HG03342 (cell line): Measurements from ENCODE around the gene HBEGF.
"Not testable (repeated sequence)": the region's sequence is repeated elsewhere in the genome, so short reads cannot be mapped to it uniquely, and the experiment has no call there.

Source experiments
- ATAC-seq: cut with Tn5 transposase; IDR thresholded peaks from one replicate; pipeline ENCODE4 v1.9.1; 2021; ENCODE audit warnings: mild to moderate bottlenecking, moderate library complexity; ENCODE audit not compliant: unreplicated experiment

HBEGF gene

GRCh38 chr5:140361901-140362300, 15.5 kb upstream of the HBEGF start:
- ATAC-seq: no peak

- ATAC-seq: no peak
Observed at GRCh38 chr5:140360681-140361479, 14.5 kb upstream of the HBEGF start.

GRCh38 chr5:140360101-140360500, 13.7 kb upstream of the HBEGF start, which contains the start of gene SLC4A9:
Gene SLC4A9 (plus strand): TSS chr5:140360194. CDS start chr5:140360237, 43 bp downstream.
- ATAC-seq: no peak

- no peak for ATAC-seq
Observed at GRCh38 chr5:140358738-140359310, 12.4 kb upstream of the HBEGF start.

- peak; percentile 96 for ATAC-seq
Observed at GRCh38 chr5:140357726-140358093, 11.3 kb upstream of the HBEGF start.

- ATAC-seq: peak; percentile 20
Observed at GRCh38 chr5:140356853-140357725, 10.7 kb upstream of the HBEGF start.

GRCh38 chr5:140355546-140355945, 9.1 kb upstream of the HBEGF start:
- ATAC-seq: no peak

GRCh38 chr5:140351609-140352334, 5.4 kb upstream of the HBEGF start:
- peak; percentile 55 for ATAC-seq

GRCh38 chr5:140349244-140349643, 2.8 kb upstream of the HBEGF start:
- ATAC-seq: no peak

GRCh38 chr5:140348104-140348503, 1.7 kb upstream of the HBEGF start:
- no peak for ATAC-seq

GRCh38 chr5:140347360-140347759, 957 bp upstream of the HBEGF start:
- ATAC-seq: no peak

- ATAC-seq: peak; percentile 7
Observed at GRCh38 chr5:140345919-140346347, 470 bp downstream of the HBEGF start.

GRCh38 chr5:140344683-140345423, 1.6 kb downstream of the HBEGF start:
- no peak for ATAC-seq

GRCh38 chr5:140343849-140344248, 2.6 kb downstream of the HBEGF start:
- ATAC-seq: not testable (repeated sequence)

GRCh38 chr5:140342896-140343295, 3.5 kb downstream of the HBEGF start:
- no peak for ATAC-seq

- no peak for ATAC-seq
Observed at GRCh38 chr5:140342287-140342686, 4.1 kb downstream of the HBEGF start.

- no peak for ATAC-seq
Observed at GRCh38 chr5:140341591-140341990, 4.8 kb downstream of the HBEGF start.

GRCh38 chr5:140340605-140341121, 5.7 kb downstream of the HBEGF start:
- ATAC-seq: no peak

- no peak for ATAC-seq
Observed at GRCh38 chr5:140339636-140340035, 6.8 kb downstream of the HBEGF start.

GRCh38 chr5:140338908-140339307, 7.5 kb downstream of the HBEGF start:
- no peak for ATAC-seq
